OCI-LY7 (cell line): ENCODE results near the gene CENPI. TPM values are rescaled to one million over a fixed set of nuclear protein-coding genes. Genes with fewer than 3 reads are reported as not detected.

Experiments
- BruUV-seq: library from RNA; stranded (reverse); fragments of 400-500 nt; replicated peaks from 2 replicates; lab custom pipeline; 2021; lab: Mats Ljungman, UMichigan
- CTCF ChIA-PET: fragments of 300-600 bp; sonication (Branson Sonifier 250); formaldehyde crosslinking; loops from one replicate; lab custom pipeline; 2022; ENCODE audit warnings: antibody characterized with exemption; ENCODE audit not compliant: unreplicated experiment; lab: Charles Lee
- POLR2A ChIA-PET: fragments of 300-600 bp; sonication (Branson Sonifier 250); formaldehyde crosslinking; loops from one replicate; lab custom pipeline; 2022; ENCODE audit warnings: antibody characterized with exemption; lab: Charles Lee
- DNase-seq: peaks from one replicate; pipeline ENCODE4 v3.0.0-alpha.2; 2015; ENCODE audit warnings: low spot score
- H2AFZ ChIP-seq: fragments of 200-600 bp; sonication (generic), shearing (Covaris generic); 2 replicates; pipeline ENCODE4 v1.6.1; 2014; ENCODE audit warnings: mild to moderate bottlenecking, antibody characterized with exemption, low read length, moderate library complexity
- H3K27ac ChIP-seq: fragments of 200-600 bp; sonication (generic); 2 replicates; pipeline ENCODE4 v1.5.1; 2014; ENCODE audit warnings: mixed run types, low read depth, mild to moderate bottlenecking, moderate library complexity, low read length, inconsistent platforms; ENCODE audit not compliant: poor library complexity, severe bottlenecking
- H3K36me3 ChIP-seq: fragments of 200-600 bp; sonication (generic); 2 replicates; pipeline ENCODE4 v1.6.1; 2014; ENCODE audit warnings: mild to moderate bottlenecking, antibody characterized with exemption, low read length, moderate library complexity, mixed read lengths; ENCODE audit not compliant: insufficient read depth
- H3K4me1 ChIP-seq: fragments of 200-600 bp; sonication (generic); 2 replicates; pipeline ENCODE4 v1.5.1; 2014; ENCODE audit warnings: mild to moderate bottlenecking, low read length; ENCODE audit not compliant: insufficient read depth, poor library complexity, severe bottlenecking
- H3K4me2 ChIP-seq: fragments of 200-600 bp; sonication (generic); 2 replicates; pipeline ENCODE4 v1.6.1; 2014; ENCODE audit warnings: mild to moderate bottlenecking, low read length
- H3K4me3 ChIP-seq: fragments of 200-600 bp; sonication (generic); 2 replicates; pipeline ENCODE4 v1.5.1; 2014; ENCODE audit warnings: mild to moderate bottlenecking, low read depth, low read length; ENCODE audit not compliant: poor library complexity, severe bottlenecking
- H3K79me2 ChIP-seq: fragments of 200-600 bp; sonication (generic); 2 replicates; pipeline ENCODE4 v1.6.1; 2016; ENCODE audit warnings: low read depth, mild to moderate bottlenecking, low read length, moderate library complexity, mixed read lengths; ENCODE audit not compliant: insufficient read depth
- H3K9me2 ChIP-seq: fragments of 200-600 bp; sonication (generic); 2 replicates; pipeline ENCODE4 v1.6.1; 2016; ENCODE audit warnings: mild to moderate bottlenecking, low read length, mixed read lengths; ENCODE audit not compliant: insufficient read depth
- H3K9me3 ChIP-seq: fragments of 200-600 bp; sonication (generic); 2 replicates; pipeline ENCODE4 v1.6.1; 2014; ENCODE audit warnings: mild to moderate bottlenecking, mixed run types, low read length, mixed read lengths
- H4K20me1 ChIP-seq: fragments of 200-600 bp; sonication (generic); 2 replicates; pipeline ENCODE4 v1.6.1; 2014; ENCODE audit warnings: mild to moderate bottlenecking, antibody characterized with exemption, low read length, moderate library complexity, mixed read lengths; ENCODE audit not compliant: insufficient read depth
- CTCF ChIP-seq: fragments of 200-600 bp; sonication (generic); conservative IDR thresholded peaks from 2 replicates; pipeline ENCODE4 v1.5.1; 2014; ENCODE audit warnings: mild to moderate bottlenecking, antibody characterized with exemption, low read length, moderate library complexity, mixed read lengths
- EZH2phosphoT487 ChIP-seq: fragments of 200-600 bp; sonication (generic); IDR thresholded peaks from 2 replicates; pipeline ENCODE4 v1.6.1; 2018; ENCODE audit warnings: low read depth, borderline replicate concordance, mild to moderate bottlenecking, mixed run types, antibody characterized with exemption, low read length, moderate library complexity, mixed read lengths
- intact Hi-C: fragments of 100-400 bp; cut with micrococcal nuclease; formaldehyde crosslinking; loops from one replicate; pipeline ENCODE4 v1.10.0; 2022; ENCODE audit not compliant: unreplicated experiment
- total RNA-seq, 2 experiments: library from RNA; depleted of rRNA in 1 of 2; stranded (reverse); fragments of >200 nt in 1 of 2; shearing (Covaris generic) in 1 of 2; gene quantifications; 2 replicates each; pipeline ENCODE4 v1.2.3, GENCODE V29; 2014 to 2022

Gene CENPI
- total RNA-seq, 2 experiments from 2014 or later = 27.7 to 47.4 TPM

- no peak overlapping the region for H3K4me3 ChIP-seq
- H2AFZ ChIP-seq = no peak overlapping the region
- ChIA-PET POLR2A (interaction anchor here (0.6 to 1.4 kb wide), 2 partner anchors 14 to 47 kb away, joined by 3 read pairs; no protein-coding TSS in a partner anchor), CTCF (no interaction called here)
- BruUV-seq = no TSS peak
- H3K9me2 ChIP-seq = no peaks in the 10 kb centered on the region
- no peaks in the 10 kb centered on the region for H4K20me1 ChIP-seq
- no peaks in the 10 kb centered on the region for H3K79me2 ChIP-seq
- intact Hi-C loops = no loop called here
- no peaks in the 10 kb centered on the region for H3K4me1 ChIP-seq
- no peaks in the 10 kb centered on the region for H3K36me3 ChIP-seq
- TF ChIP-seq EZH2phosphoT487 (no peak), CTCF (no peak)
- H3K27ac ChIP-seq = no peak overlapping the region
- no peaks in the 10 kb centered on the region for H3K9me3 ChIP-seq
- no peak overlapping the region for H3K4me2 ChIP-seq
- no peak for DNase-seq
Measured at GRCh38 chrX:101079736-101080270, 18.2 kb upstream of the CENPI start.

GRCh38 chrX:101080326-101081124 is 17.5 kb upstream of the CENPI start:
- no TSS peak for BruUV-seq
- intact Hi-C loops = no loop called here
- Histone ChIP-seq H3K4me2 (no peak overlapping the region), H3K9me3 (no peaks in the 10 kb centered on the region), H3K4me3 (no peak overlapping the region), H2AFZ (no peak overlapping the region), H3K9me2 (no peaks in the 10 kb centered on the region), H3K4me1 (no peaks in the 10 kb centered on the region), H3K79me2 (no peaks in the 10 kb centered on the region), H4K20me1 (no peaks in the 10 kb centered on the region), H3K27ac (no peak overlapping the region), H3K36me3 (no peaks in the 10 kb centered on the region)
- ChIA-PET CTCF (no interaction called here), POLR2A (interaction anchor here (1.4 kb wide), 1 partner anchor 15 kb away, joined by 3 read pairs; no protein-coding TSS in a partner anchor)
- DNase-seq = no peak
- no peak for TF ChIP-seq EZH2phosphoT487
- TF ChIP-seq CTCF = no peak

GRCh38 chrX:101081231-101081630 is 16.8 kb upstream of the CENPI start:
- CTCF ChIA-PET = no interaction called here
- intact Hi-C loops = no loop called here
- no peak overlapping the region for H3K27ac ChIP-seq
- H3K79me2 ChIP-seq = no peaks in the 10 kb centered on the region
- no peaks in the 10 kb centered on the region for H3K9me2 ChIP-seq
- no TSS peak for BruUV-seq
- no peaks in the 10 kb centered on the region for H4K20me1 ChIP-seq
- H2AFZ ChIP-seq = no peak overlapping the region
- no peaks in the 10 kb centered on the region for H3K4me1 ChIP-seq
- TF ChIP-seq EZH2phosphoT487 = no peak
- TF ChIP-seq CTCF = no peak
- H3K4me3 ChIP-seq = no peak overlapping the region
- no peaks in the 10 kb centered on the region for H3K9me3 ChIP-seq
- no peak overlapping the region for H3K4me2 ChIP-seq
- POLR2A ChIA-PET = interaction anchor here (0.7 to 1.4 kb wide), 3 partner anchors 15 to 266 kb away, joined by 3 read pairs; no protein-coding TSS in a partner anchor
- DNase-seq = no peak
- no peaks in the 10 kb centered on the region for H3K36me3 ChIP-seq
